ENCODE measurements around the gene KLHL8. TPM values are rescaled to one million over a fixed set of nuclear protein-coding genes. Genes with fewer than 3 reads are reported as not detected.

KLHL8 gene
- total and polyA plus RNA-seq, 2 donors (not counting 1 experiment from before 2014, with no cell fraction given), result 2.3 to 14.3 TPM

GRCh38 chr4:87165892-87166291 lies 54.5 kb downstream of the KLHL8 start:
- no peak overlapping the region for H3K4me3 ChIP-seq (ENCODE audit: control extremely low read depth in 1 of 5, extremely low read depth in 1 of 5, insufficient read depth in 1 of 5, low read depth in 2 of 5, low read length in 4 of 5)
- ATAC-seq (ENCODE audit: low read depth) (no peak), DNase-seq (no peak)
- no peaks in the 10 kb centered on the region for H4K20me1 ChIP-seq (ENCODE audit: control insufficient read depth, insufficient read depth, low read length, poor library complexity, severe bottlenecking)
- H3K27ac ChIP-seq (ENCODE audit: low read length in 2 of 2), result no peak overlapping the region
- ChIA-PET CTCF (no interaction called here), POLR2A (no interaction called here)
- no peak for TF ChIP-seq EZH2 (IDR thresholded peaks at IDR 0.05; ENCODE audit: borderline replicate concordance, insufficient read depth, low read depth, low read length, poor library complexity, severe bottlenecking)
- no peak for TF ChIP-seq CTCF (IDR thresholded peaks at IDR 0.05)
- H3K27me3 ChIP-seq (replicated peaks in 1 of 4; ENCODE audit: control extremely low read depth in 1 of 4, control insufficient read depth in 3 of 4, insufficient read depth in 4 of 4, low read length in 3 of 4), result no peaks in the 10 kb centered on the region
- no peaks in the 10 kb centered on the region for H3K79me2 ChIP-seq (ENCODE audit: control insufficient read depth, insufficient read depth, low read length)
- no CpG with 5 or more reads among the region's 1 CpG for WGBS (ENCODE audit: insufficient coverage)
- Mint-ChIP-seq H3K27ac (no peak overlapping the region), H3K27me3 (no peaks in the 10 kb centered on the region), H3K9me3 (ENCODE audit: insufficient read depth) (no peaks in the 10 kb centered on the region), H3K4me1 (no peaks in the 10 kb centered on the region), H3K4me3 (no peak overlapping the region)
- no peaks in the 10 kb centered on the region for H3K4me1 ChIP-seq (ENCODE audit: control insufficient read depth in 2 of 2, insufficient read depth in 2 of 2, low read length in 2 of 2)
- no peak overlapping the region for H3K4me2 ChIP-seq (replicated peaks; ENCODE audit: low read depth, low read length, poor library complexity, severe bottlenecking)
- peaks cover 3 to 7% of the 10 kb centered on the region in 2 experiments for H3K36me3 ChIP-seq (replicated peaks in 1 of 2; ENCODE audit: control extremely low read depth in 1 of 2, control insufficient read depth in 1 of 2, extremely low read depth in 1 of 2, insufficient read depth in 2 of 2, low read length in 1 of 2)
- no peaks in the 10 kb centered on the region for H3K9me3 ChIP-seq (ENCODE audit: control extremely low read depth in 1 of 3, control insufficient read depth in 2 of 3, insufficient read depth in 1 of 3, low read length in 2 of 3)
- H3K9ac ChIP-seq (ENCODE audit: low read length), result no peak overlapping the region
- no peak overlapping the region for H2AFZ ChIP-seq (ENCODE audit: insufficient read depth, low read depth, low read length, poor library complexity, severe bottlenecking)
- intact Hi-C loops (cut with micrococcal nuclease), result no loop called here

GRCh38 chr4:87153078-87153870 lies 67.1 kb downstream of the KLHL8 start:
- H3K36me3 ChIP-seq (replicated peaks in 1 of 2; ENCODE audit: control extremely low read depth in 1 of 2, control insufficient read depth in 1 of 2, extremely low read depth in 1 of 2, insufficient read depth in 2 of 2, low read length in 1 of 2), result no peaks in the 10 kb centered on the region
- ChIA-PET POLR2A (no interaction called here), CTCF (interaction anchor here (0.8 to 7.9 kb wide), 2 partner anchors 82 to 84 kb away, joined by 3 to 161 read pairs; no protein-coding TSS in a partner anchor)
- no peaks in the 10 kb centered on the region for H3K27me3 ChIP-seq (replicated peaks in 1 of 4; ENCODE audit: control extremely low read depth in 1 of 4, control insufficient read depth in 3 of 4, insufficient read depth in 4 of 4, low read length in 3 of 4)
- no peak for ATAC-seq (ENCODE audit: low read depth)
- H3K9me3 Mint-ChIP-seq (ENCODE audit: insufficient read depth), result no peaks in the 10 kb centered on the region
- H3K4me1 ChIP-seq (ENCODE audit: control insufficient read depth in 2 of 2, insufficient read depth in 2 of 2, low read length in 2 of 2), result no peaks in the 10 kb centered on the region
- DNase-seq, result no peak
- H2AFZ ChIP-seq (ENCODE audit: insufficient read depth, low read depth, low read length, poor library complexity, severe bottlenecking), result no peak overlapping the region
- no peaks in the 10 kb centered on the region for H3K27me3 Mint-ChIP-seq
- H4K20me1 ChIP-seq (ENCODE audit: control insufficient read depth, insufficient read depth, low read length, poor library complexity, severe bottlenecking), result no peaks in the 10 kb centered on the region
- 100% methylated on average over 1 of the region's 4 CpGs for WGBS (ENCODE audit: insufficient coverage)
- no peak overlapping the region for H3K9ac ChIP-seq (ENCODE audit: low read length)
- no peaks in the 10 kb centered on the region for H3K4me1 Mint-ChIP-seq
- H3K9me3 ChIP-seq (ENCODE audit: control extremely low read depth in 1 of 3, control insufficient read depth in 2 of 3, insufficient read depth in 1 of 3, low read length in 2 of 3), result no peaks in the 10 kb centered on the region
- no peaks in the 10 kb centered on the region for H3K79me2 ChIP-seq (ENCODE audit: control insufficient read depth, insufficient read depth, low read length)
- no peak overlapping the region for H3K4me3 Mint-ChIP-seq
- H3K27ac Mint-ChIP-seq, result no peak overlapping the region
- no peak overlapping the region for H3K4me3 ChIP-seq (ENCODE audit: control extremely low read depth in 1 of 5, extremely low read depth in 1 of 5, insufficient read depth in 1 of 5, low read depth in 2 of 5, low read length in 4 of 5)
- TF ChIP-seq CTCF (IDR thresholded peaks at IDR 0.05) (no peak), EZH2 (IDR thresholded peaks at IDR 0.05; ENCODE audit: borderline replicate concordance, insufficient read depth, low read depth, low read length, poor library complexity, severe bottlenecking) (no peak)
- H3K4me2 ChIP-seq (replicated peaks; ENCODE audit: low read depth, low read length, poor library complexity, severe bottlenecking), result no peak overlapping the region
- intact Hi-C loops (cut with micrococcal nuclease), result no loop called here
- H3K27ac ChIP-seq (ENCODE audit: low read length in 2 of 2), result no peak overlapping the region

Data from B cell (primary cell).